ENCODE results near the gene RPH3AL. TPM values are rescaled to one million over a fixed set of nuclear protein-coding genes. Genes with fewer than 3 reads are reported as not detected.

The RPH3AL gene
- total and polyA plus RNA-seq, 10 of the 15 experiments (the other 5 are each of a cell fraction or from before 2014, with no cell fraction given) = 0.04 to 1.2 (median 0.47) TPM; not detected in 2

DNA sequence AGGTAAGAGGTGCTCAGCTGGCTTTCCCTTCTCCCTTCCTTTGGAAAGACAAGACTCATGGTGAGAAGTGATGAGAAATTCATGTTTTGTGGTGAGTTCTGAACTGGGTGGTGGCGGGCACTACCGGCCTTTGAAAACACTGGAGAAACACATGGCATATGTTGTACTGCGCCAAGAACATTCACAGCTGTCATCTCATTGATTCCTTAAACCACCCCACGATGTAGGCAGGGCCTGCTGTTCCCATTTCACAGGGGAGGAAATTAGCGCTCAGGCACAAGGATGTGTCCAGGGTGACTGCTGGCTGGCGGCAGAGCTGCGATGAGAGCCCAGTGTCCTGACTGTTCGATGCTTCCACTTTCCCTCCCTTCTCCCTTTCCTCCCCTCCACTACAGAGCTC, 169.6 kb downstream of the RPH3AL start:
- BruUV-seq (replicated peaks) = no TSS peak
- Histone ChIP-seq H2AFZ (ENCODE audit: control insufficient read depth, low read depth, low read length) (no peak overlapping the region), H3K27ac (ENCODE audit: control insufficient read depth, insufficient read depth) (no peak overlapping the region), H4K20me1 (ENCODE audit: control insufficient read depth, insufficient read depth) (no peaks in the 10 kb centered on the region), H3K4me3 (no peak overlapping the region), H3K36me3 (ENCODE audit: control insufficient read depth in 2 of 2, insufficient read depth in 2 of 2, low read length in 1 of 2) (no peaks in the 10 kb centered on the region), H3K79me2 (ENCODE audit: control insufficient read depth, insufficient read depth, low read length) (no peaks in the 10 kb centered on the region), H3K27me3 (replicated peaks in 1 of 2; ENCODE audit: control insufficient read depth in 2 of 2, insufficient read depth in 2 of 2, low read length in 1 of 2) (peaks cover 0 to 5% of the 10 kb centered on the region in 2 experiments; a peak in 3 of 4 replicates), H3K4me1 (ENCODE audit: control insufficient read depth, insufficient read depth, low read length) (peaks cover 3% of the 10 kb centered on the region), H3K4me2 (ENCODE audit: control insufficient read depth, insufficient read depth) (no peak overlapping the region), H3K9me3 (replicated peaks; ENCODE audit: control insufficient read depth, insufficient read depth, low read length) (no peaks in the 10 kb centered on the region), H3K9ac (ENCODE audit: control insufficient read depth, insufficient read depth, low read length) (no peak overlapping the region)
- no peak for ATAC-seq
- DNase-seq (ENCODE audit: low read depth, low spot score) = no peak
- no peak for TF ChIP-seq EGR1 (IDR thresholded peaks at IDR 0.05; ENCODE audit: borderline replicate concordance in 1 of 2, low read depth in 2 of 2, low read length in 2 of 2)
- no peak for TF ChIP-seq SPI1 (IDR thresholded peaks at IDR 0.05; ENCODE audit: borderline replicate concordance, insufficient read depth, low read depth, low read length)
- no peak for TF ChIP-seq MTA2 (IDR thresholded peaks at IDR 0.05; ENCODE audit: low read depth)
- TF ChIP-seq RELA (IDR thresholded peaks at IDR 0.05; ENCODE audit: borderline replicate concordance, partially characterized antibody) = no peak
- no peak for TF ChIP-seq HDAC6 (IDR thresholded peaks at IDR 0.05; ENCODE audit: unreplicated experiment)
- WGBS (ENCODE audit: insufficient coverage, insufficient replicate concordance, low lambda C conversion rate, missing lambda C conversion rate) = 61% methylated on average over 8 of the region's 8 CpGs
- ChIA-PET RAD21 (ENCODE audit: unreplicated experiment) (no interaction called here), POLR2A (no interaction called here), SMC1A (ENCODE audit: uncharacterized antibody, unreplicated experiment) (no interaction called here), CTCF (interaction anchor here (0.9 kb wide), 1 partner anchor 49 kb away, joined by 5 read pairs; no protein-coding TSS in a partner anchor)
- FAIRE-seq = no peak
- in situ Hi-C loops (cut with MboI) (no loop called here), intact Hi-C loops (cut with micrococcal nuclease; ENCODE audit: unreplicated experiment) (no loop called here)

DNA sequence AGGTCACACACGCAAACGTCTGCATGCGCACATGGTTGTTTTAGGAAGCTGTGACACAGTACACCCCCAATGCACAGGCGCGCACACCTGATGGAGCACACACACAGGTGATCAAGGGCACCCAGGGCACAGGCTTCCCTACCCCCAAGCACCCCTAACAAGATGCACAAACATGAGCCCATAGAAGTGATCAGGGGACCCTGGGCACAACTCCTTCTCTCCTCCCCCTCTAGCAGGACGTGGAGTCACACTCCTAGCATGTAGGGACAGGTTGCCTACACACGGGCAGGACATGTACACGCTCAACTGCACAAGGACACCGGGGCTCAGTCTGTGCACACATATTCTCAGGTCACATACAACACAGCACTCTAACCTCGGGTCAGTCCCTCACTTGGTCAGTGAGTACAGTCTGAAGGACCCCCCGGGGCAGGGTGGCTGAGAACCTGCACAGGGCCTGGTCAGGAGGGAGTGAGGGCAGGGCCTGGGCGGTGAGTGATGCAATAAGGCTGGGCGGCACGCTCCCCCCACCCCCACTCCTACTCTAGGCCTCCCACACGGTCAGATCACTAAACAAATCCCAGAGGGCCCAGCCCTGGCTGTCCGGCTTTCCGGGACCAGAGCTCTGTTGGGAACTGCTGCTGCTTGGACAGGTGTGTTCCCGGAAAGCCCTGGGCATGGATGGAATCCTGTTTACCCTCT, 170.4 kb downstream of the RPH3AL start:
- BruUV-seq (replicated peaks) = no TSS peak
- Histone ChIP-seq H3K79me2 (ENCODE audit: control insufficient read depth, insufficient read depth, low read length) (no peaks in the 10 kb centered on the region), H3K36me3 (ENCODE audit: control insufficient read depth in 2 of 2, insufficient read depth in 2 of 2, low read length in 1 of 2) (no peaks in the 10 kb centered on the region), H3K27ac (ENCODE audit: control insufficient read depth, insufficient read depth) (no peak overlapping the region), H3K4me1 (ENCODE audit: control insufficient read depth, insufficient read depth, low read length) (peaks cover 3% of the 10 kb centered on the region), H3K9ac (ENCODE audit: control insufficient read depth, insufficient read depth, low read length) (no peak overlapping the region), H4K20me1 (ENCODE audit: control insufficient read depth, insufficient read depth) (no peaks in the 10 kb centered on the region), H3K27me3 (replicated peaks in 1 of 2; ENCODE audit: control insufficient read depth in 2 of 2, insufficient read depth in 2 of 2, low read length in 1 of 2) (peaks cover 0 to 5% of the 10 kb centered on the region in 2 experiments; a peak in 3 of 4 replicates), H3K4me2 (ENCODE audit: control insufficient read depth, insufficient read depth) (no peak overlapping the region), H2AFZ (ENCODE audit: control insufficient read depth, low read depth, low read length) (no peak overlapping the region), H3K9me3 (replicated peaks; ENCODE audit: control insufficient read depth, insufficient read depth, low read length) (no peaks in the 10 kb centered on the region), H3K4me3 (no peak overlapping the region)
- WGBS (ENCODE audit: insufficient coverage, insufficient replicate concordance, low lambda C conversion rate, missing lambda C conversion rate) = 36% methylated on average over 15 of the region's 18 CpGs
- TF ChIP-seq, protein P1, sequence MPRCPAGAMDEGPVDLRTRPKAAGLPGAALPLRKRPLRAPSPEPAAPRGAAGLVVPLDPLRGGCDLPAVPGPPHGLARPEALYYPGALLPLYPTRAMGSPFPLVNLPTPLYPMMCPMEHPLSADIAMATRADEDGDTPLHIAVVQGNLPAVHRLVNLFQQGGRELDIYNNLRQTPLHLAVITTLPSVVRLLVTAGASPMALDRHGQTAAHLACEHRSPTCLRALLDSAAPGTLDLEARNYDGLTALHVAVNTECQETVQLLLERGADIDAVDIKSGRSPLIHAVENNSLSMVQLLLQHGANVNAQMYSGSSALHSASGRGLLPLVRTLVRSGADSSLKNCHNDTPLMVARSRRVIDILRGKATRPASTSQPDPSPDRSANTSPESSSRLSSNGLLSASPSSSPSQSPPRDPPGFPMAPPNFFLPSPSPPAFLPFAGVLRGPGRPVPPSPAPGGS (IDR thresholded peaks at IDR 0.05; ENCODE audit: borderline replicate concordance, insufficient read depth, low read depth, low read length, poor library complexity, severe bottlenecking) = peak; percentile 7
- TF ChIP-seq TARDBP (IDR thresholded peaks at IDR 0.05; ENCODE audit: borderline replicate concordance) (no peak), NFYB (IDR thresholded peaks at IDR 0.05; ENCODE audit: insufficient read depth, low read depth, low read length) (no peak)
- ChIA-PET CTCF (no interaction called here), POLR2A (no interaction called here), RAD21 (ENCODE audit: unreplicated experiment) (no interaction called here), SMC1A (ENCODE audit: uncharacterized antibody, unreplicated experiment) (no interaction called here)
- FAIRE-seq (no peak), DNase-seq (ENCODE audit: low read depth, low spot score) (no peak), ATAC-seq (no peak)
- intact Hi-C loops (cut with micrococcal nuclease; ENCODE audit: unreplicated experiment) = no loop called here
- in situ Hi-C loops (cut with MboI) = no loop called here
